Activated CD4-positive, CD25-positive, alpha-beta regulatory T cell (primary cell): Measurements from ENCODE around the gene EIF4E3.

ENCODE experiments used
- DNase-seq, 4 experiments: peaks; one replicate each; lab custom pipeline; 2025; lab: John Stamatoyannopoulos, UW

The EIF4E3 gene

DNA sequence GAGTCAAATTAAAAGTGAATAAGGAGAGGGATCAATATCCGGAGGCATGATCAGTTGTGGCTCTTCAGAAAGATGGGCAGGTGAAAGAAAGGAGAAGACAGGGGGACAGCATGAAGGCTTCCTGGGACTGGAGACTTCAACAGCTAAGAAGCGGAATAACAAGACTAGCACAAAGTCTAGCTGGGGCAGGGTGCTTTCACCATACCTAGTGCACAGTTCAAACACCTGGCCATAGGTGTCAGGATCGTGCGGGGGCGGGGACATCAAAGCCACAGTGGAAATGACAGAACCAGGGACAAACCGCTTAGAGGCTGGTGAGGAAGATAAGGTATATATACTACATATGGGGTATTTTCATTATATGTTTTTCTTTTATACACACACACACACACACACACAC is 75.4 kb downstream of the EIF4E3 start:
- DNase-seq: no peak

DNA sequence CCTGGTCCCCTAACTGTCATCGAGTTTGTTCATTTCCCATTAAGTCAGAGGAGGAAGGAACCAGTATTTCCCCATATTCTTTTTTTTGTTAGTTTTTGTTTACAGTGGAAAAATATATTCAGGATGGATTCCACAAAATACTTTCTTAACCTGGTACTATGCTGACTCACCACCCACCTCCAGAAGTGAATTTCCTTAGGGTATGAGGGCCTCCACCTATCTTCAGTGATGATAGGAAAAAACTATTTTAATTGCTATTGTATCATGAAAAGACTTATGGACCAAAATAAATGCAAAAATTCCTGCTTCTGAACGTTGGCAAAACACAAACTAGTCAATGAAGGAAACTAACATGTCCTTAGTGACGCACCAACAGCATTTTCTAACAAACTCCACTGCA is 77.5 kb downstream of the EIF4E3 start:
- DNase-seq: no peak

DNA sequence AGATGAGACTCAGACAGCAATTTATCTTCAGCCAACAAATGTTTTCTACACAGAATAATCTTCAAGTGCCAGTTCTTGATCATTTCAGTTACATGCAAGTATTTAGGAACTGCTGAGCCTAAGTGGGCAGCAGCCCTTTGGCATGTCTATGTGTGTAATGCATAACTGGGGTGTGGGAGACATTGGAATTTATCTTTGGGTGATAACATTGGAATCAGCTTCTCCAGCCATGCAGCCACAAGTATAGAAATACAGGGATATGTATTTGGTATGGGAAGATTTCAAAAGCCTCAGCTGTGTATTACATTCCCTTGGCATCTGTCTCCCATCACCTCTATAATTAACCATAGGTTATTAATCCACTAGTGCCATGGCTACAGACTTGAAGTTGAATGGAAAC is 78.2 kb downstream of the EIF4E3 start:
- no peak for DNase-seq

- DNase-seq: no peak
Observed at GRCh38 chr3:71645140-71645539, 80.1 kb downstream of the EIF4E3 start.

DNA sequence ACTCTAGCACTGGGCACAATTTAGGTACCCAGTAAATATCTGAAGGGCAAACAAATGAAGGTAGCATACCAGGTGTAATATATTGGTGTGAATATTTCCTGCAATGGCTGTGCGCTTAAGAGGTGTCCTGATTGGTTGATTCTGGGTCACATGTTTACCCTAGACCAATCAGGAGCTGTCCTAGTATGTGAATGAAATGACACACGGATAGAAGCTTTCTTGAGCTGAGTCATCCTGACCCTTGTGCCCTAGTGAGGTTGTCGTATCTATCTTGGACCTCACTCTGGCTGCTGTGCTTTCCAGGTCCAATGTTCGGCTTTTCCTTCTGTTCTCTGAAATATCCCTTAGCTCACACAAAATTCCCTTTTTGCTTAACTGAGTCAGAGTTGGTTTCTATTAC is 83.5 kb downstream of the EIF4E3 start:
- no peak for DNase-seq

DNA sequence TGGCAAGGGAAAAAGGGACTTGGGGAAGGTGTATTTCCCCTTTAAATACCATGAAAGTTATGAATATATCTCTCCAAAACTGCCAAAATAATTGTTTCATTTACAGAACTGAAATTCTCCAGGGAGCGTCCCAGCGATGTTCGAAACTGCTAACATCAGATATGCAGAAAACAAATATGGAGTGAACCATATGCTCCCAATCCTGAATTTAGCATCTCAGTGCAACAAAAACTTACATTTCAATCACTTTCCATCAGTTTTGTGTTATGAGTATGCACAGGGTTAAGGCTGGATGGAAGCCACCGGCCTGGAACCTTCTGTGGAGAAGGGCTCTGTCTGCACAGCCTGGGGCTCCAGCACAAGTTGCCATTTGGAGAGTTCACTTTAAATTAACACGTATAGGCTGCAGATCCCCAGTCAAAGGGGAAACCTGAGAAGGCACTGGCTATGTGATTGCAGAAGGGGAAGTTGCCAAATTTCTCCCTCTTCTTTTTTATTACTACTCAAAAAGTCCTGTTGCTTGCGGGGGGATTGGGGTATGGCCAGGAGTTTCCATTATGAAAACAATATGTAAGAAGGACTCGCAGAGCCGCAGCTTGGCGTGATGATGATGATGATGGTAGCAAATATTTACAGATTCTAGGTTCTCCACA is 84.7 kb downstream of the EIF4E3 start:
- DNase-seq: no peak

- DNase-seq: no peak
Observed at GRCh38 chr3:71636482-71636881, 88.7 kb downstream of the EIF4E3 start.

GRCh38 chr3:71636001-71636400 is 89.2 kb downstream of the EIF4E3 start:
- no peak for DNase-seq

DNA sequence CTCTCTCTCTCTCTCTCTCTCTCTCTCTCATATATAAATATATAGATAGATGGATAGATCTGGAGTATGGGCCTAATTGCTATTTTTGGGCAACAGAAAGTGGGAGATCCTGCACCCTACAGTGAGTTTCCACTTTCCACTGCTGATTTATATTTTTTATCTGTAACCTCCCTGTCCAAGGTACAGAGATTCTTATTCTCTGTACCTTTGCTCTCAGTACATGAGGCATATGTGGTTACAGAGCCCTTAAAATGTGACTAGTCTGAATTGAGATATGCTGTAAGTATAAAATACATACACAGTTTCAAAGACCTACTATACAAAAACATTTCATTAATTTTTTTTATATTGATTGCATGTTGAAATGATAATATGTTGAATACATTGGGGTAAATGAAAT is 90.5 kb downstream of the EIF4E3 start:
- DNase-seq: no peak

GRCh38 chr3:71629711-71630110 is 95.5 kb downstream of the EIF4E3 start:
- no peak for DNase-seq

- DNase-seq: no peak
Observed at GRCh38 chr3:71629289-71629688, 95.9 kb downstream of the EIF4E3 start.

DNA sequence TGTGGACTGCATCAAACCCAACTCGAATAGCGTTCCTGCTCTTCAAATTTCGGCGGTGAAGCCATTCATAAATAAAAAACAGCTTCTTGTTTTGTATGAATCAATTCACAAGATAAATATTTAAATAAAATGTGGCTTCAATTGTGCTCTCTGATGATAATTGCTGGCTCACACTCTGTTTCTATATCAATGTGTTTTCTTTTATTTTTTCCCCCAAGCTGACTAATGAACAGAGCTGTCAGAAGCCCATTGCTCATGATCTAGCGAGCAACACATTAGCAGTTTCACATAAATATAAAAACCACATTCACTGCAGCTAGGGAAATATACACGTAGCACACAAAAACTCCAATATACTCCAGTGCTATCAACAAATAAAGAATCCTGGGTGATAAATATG is 96.7 kb downstream of the EIF4E3 start:
- no peak for DNase-seq

DNA sequence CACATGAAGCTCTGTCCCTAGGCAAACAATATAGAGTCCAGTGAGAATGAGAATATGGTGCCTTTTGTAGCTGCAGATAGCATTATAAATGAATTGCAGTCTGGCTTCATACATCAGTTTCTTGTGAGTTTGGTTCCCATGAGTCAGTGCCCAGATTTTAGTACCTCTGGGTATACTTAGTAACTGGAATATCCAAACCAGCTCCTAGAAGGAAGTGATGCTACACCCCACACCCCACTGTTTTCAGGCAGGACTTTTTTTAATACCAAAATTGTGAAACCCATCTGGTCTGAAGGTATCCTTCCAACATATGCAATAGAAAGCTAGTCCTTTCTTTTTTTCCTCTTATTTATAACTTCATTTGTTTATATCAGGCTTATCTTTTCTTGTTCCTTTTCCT is 99.5 kb downstream of the EIF4E3 start:
- no peak for DNase-seq
